HepG2 (cell line): ENCODE results near the gene BLVRA. TPM values are rescaled to one million over a fixed set of nuclear protein-coding genes. Genes with fewer than 3 reads are reported as not detected.

Source experiments
- ATF7-NPFF ChIP-seq: sonication (generic); formaldehyde crosslinking; IDR thresholded peaks from 2 replicates; pipeline ENCODE4 v1.8.1; 2023; ENCODE audit warnings: mild to moderate bottlenecking, low read depth, missing genetic modification reagents, moderate library complexity
- CHCHD3 ChIP-seq: sonication (generic); formaldehyde crosslinking; IDR thresholded peaks from 2 replicates; pipeline ENCODE4 v1.8.0; 2022; ENCODE audit warnings: mild to moderate bottlenecking, missing genetic modification reagents, moderate library complexity
- GATAD2A ChIP-seq: IDR thresholded peaks from 2 replicates; pipeline ENCODE4 v1.6.1; 2016
- HNF4G ChIP-seq, 2 experiments: sonication (generic) in 1 of 2; formaldehyde crosslinking in 1 of 2; IDR thresholded peaks; 2 replicates each; pipeline versions ENCODE4 v1.4.0 to v1.6.1; 2011 to 2020; ENCODE audit warnings: borderline replicate concordance in 2 of 2, low read depth in 2 of 2, mild to moderate bottlenecking in 2 of 2, low read length in 1 of 2, missing genetic modification reagents in 1 of 2, moderate library complexity in 1 of 2
- JUN ChIP-seq: sonication (generic); formaldehyde crosslinking; IDR thresholded peaks from 2 replicates; pipeline ENCODE4 v1.4.0; 2020; ENCODE audit warnings: mild to moderate bottlenecking, missing genetic modification reagents
- MIXL1 ChIP-seq: IDR thresholded peaks from 2 replicates; pipeline ENCODE4 v1.6.1; 2016
- NFKBIZ ChIP-seq: IDR thresholded peaks from 2 replicates; pipeline ENCODE4 v1.6.1; 2018; ENCODE audit warnings: missing genetic modification reagents, missing compliant biosample characterization
- NR2C2 ChIP-seq: sonication (generic); formaldehyde crosslinking; IDR thresholded peaks from 2 replicates; pipeline ENCODE4 v1.4.0; 2020; ENCODE audit warnings: missing genetic modification reagents, mild to moderate bottlenecking, moderate library complexity, borderline replicate concordance
- NR2F2 ChIP-seq: IDR thresholded peaks from 2 replicates; pipeline ENCODE4 v1.6.1; 2012; ENCODE audit warnings: low read depth, inconsistent platforms, borderline replicate concordance
- NR3C1 ChIP-seq: sonication (generic); formaldehyde crosslinking; IDR thresholded peaks from 2 replicates; pipeline ENCODE4 v1.4.0; 2020; ENCODE audit warnings: missing genetic modification reagents
- SOX6 ChIP-seq, 2 experiments: fragments of 450-650 bp in 1 of 2; sonication (generic) in 1 of 2; formaldehyde crosslinking in 1 of 2; IDR thresholded peaks; 2 replicates each; pipeline versions ENCODE4 v1.4.0 to v1.6.1; 2017 to 2020; ENCODE audit warnings: antibody characterized with exemption in 1 of 2, mild to moderate bottlenecking in 1 of 2, missing genetic modification reagents in 1 of 2
- TSC22D2 ChIP-seq: sonication (generic); formaldehyde crosslinking; IDR thresholded peaks from 2 replicates; pipeline ENCODE4 v1.5.1; 2020; ENCODE audit warnings: missing genetic modification reagents, mild to moderate bottlenecking, borderline replicate concordance
- ZBTB38 ChIP-seq: sonication (generic); formaldehyde crosslinking; IDR thresholded peaks from 2 replicates; pipeline ENCODE4 v1.5.1; 2020; ENCODE audit warnings: mild to moderate bottlenecking, missing genetic modification reagents
- ZMYM4 ChIP-seq: sonication (generic); formaldehyde crosslinking; IDR thresholded peaks from 2 replicates; pipeline ENCODE4 v1.8.1; 2023; ENCODE audit warnings: mild to moderate bottlenecking, missing genetic modification reagents
- ZNF160 ChIP-seq: sonication (generic); formaldehyde crosslinking; IDR thresholded peaks from 2 replicates; pipeline ENCODE4 v1.8.0; 2022; ENCODE audit warnings: mild to moderate bottlenecking, inconsistent platforms, missing genetic modification reagents
- ZNF224 ChIP-seq: sonication (generic); formaldehyde crosslinking; IDR thresholded peaks from 2 replicates; pipeline ENCODE4 v1.5.0; 2020; ENCODE audit warnings: mild to moderate bottlenecking, missing genetic modification reagents
- ZNF292 ChIP-seq: sonication (generic); formaldehyde crosslinking; IDR thresholded peaks from 2 replicates; pipeline ENCODE4 v1.8.1; 2022; ENCODE audit warnings: mild to moderate bottlenecking, low read depth, missing genetic modification reagents, borderline replicate concordance
- ZNF446 ChIP-seq: sonication (generic); formaldehyde crosslinking; IDR thresholded peaks from 2 replicates; pipeline ENCODE4 v1.5.0; 2020; ENCODE audit warnings: mild to moderate bottlenecking, missing genetic modification reagents
- ZNF792 ChIP-seq: IDR thresholded peaks from 2 replicates; pipeline ENCODE4 v1.6.1; 2016
- polyA plus RNA-seq, 8 experiments: library from polyadenylated mRNA; depleted of rRNA in 3 of 8; stranded (reverse) in 7 of 8; unstranded in 1 of 8; fragments of >200 nt; fragmentation: Illumina TruSeq in 4 of 8; extraction: Trizol in 4 of 8; gene quantifications; 2 replicates each; pipeline versions ENCODE4 v1.2.1 to v1.2.3, GENCODE V29; 2011 to 2016; ENCODE audit warnings: low read depth in 4 of 8, missing spikeins in 1 of 8, mixed read lengths in 1 of 8; ENCODE audit not compliant: insufficient read depth in 1 of 8
- total RNA-seq, 5 experiments: library from RNA; depleted of rRNA; stranded (reverse); fragments of >200 nt; fragmentation: Illumina TruSeq; extraction: Trizol; gene quantifications; 2 replicates each; pipeline ENCODE4 v1.2.3, GENCODE V29; 2016; ENCODE audit warnings: low read depth in 1 of 5
- TF ChIP-seq, protein P1 (sequence below): sonication (generic); formaldehyde crosslinking; IDR thresholded peaks from 2 replicates; pipeline ENCODE4 v1.4.0; 2020; ENCODE audit warnings: missing genetic modification reagents, low read depth, mild to moderate bottlenecking, borderline replicate concordance
- TF ChIP-seq, protein P2 (sequence below): sonication (generic); formaldehyde crosslinking; IDR thresholded peaks from 2 replicates; pipeline ENCODE4 v1.4.0; 2020; ENCODE audit warnings: missing genetic modification reagents, mild to moderate bottlenecking, borderline replicate concordance
- TF ChIP-seq, protein P3 (sequence below): sonication (generic); formaldehyde crosslinking; IDR thresholded peaks from 2 replicates; pipeline ENCODE4 v1.5.1; 2020; ENCODE audit warnings: mild to moderate bottlenecking, missing genetic modification reagents, borderline replicate concordance
- TF ChIP-seq, protein P4 (sequence below): sonication (generic); formaldehyde crosslinking; IDR thresholded peaks from 2 replicates; pipeline ENCODE4 v1.4.0; 2020; ENCODE audit warnings: missing genetic modification reagents, borderline replicate concordance

Gene BLVRA
- total and polyA plus RNA-seq, 2 of the 13 experiments (the other 11 are each of a cell fraction or from before 2014, with no cell fraction given) = 39.2 to 64.2 TPM

DNA sequence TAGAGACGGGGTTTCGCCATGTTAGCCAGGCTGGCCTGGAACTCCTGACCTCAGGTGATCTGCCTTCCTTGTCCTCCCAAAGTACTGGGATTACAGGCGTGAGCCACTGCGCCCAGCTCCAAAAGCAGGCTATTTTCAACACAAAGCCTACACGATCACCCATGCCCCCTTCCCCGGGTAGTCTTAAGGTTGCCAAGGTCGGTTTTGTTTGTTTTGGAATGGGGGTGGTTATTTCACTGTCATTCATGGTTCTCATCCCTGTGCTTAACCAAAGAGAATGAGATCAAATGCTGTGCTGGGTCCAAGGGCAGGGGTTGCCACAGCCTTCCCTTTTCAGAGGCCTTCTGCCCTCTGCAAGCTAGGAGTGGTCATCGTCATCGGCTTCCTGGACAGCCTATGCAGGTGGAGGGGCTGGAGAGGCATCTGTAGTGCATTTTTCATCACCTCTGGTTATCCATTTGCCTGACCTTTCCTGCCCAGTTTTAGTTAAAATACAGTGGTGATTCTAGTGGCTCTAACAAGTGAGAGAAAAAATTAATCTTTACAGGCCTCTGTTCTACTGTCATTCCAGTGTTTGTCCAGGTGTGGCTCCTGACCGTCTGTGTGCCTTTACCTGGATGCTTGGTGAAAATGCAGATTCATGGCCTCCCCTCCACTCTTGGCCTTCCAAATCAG is 11.4 kb downstream of the BLVRA start (continued):
- TF ChIP-seq, protein P1, sequence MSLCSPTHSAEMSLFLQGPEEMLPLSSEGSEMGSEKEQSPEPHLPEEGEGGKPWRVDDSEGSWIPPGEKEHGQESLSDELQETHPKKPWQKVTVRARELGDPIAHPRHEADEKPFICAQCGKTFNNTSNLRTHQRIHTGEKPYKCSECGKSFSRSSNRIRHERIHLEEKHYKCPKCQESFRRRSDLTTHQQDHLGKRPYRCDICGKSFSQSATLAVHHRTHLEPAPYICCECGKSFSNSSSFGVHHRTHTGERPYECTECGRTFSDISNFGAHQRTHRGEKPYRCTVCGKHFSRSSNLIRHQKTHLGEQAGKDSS (CRISPR knock-in tag) = peak; percentile 85; the same call in 1 of the 2 replicates
- TF ChIP-seq ZNF792 (peak; percentile 89), ZMYM4 (CRISPR knock-in tag) (peak; percentile 93), HNF4G (IDR thresholded peaks at IDR 0.05; ENCODE audit: borderline replicate concordance, low read depth, low read length) (peak; percentile 70; the same call in 1 of the 2 replicates), HNF4G (CRISPR knock-in tag; IDR thresholded peaks at IDR 0.05; ENCODE audit: borderline replicate concordance, low read depth) (peak; percentile 71; the same call in 1 of the 2 replicates), NFKBIZ (CRISPR knock-in tag) (peak; percentile 77; the same call in 1 of the 2 replicates), ZNF292 (CRISPR knock-in tag) (peak; percentile 76), ZNF160 (CRISPR knock-in tag) (peak; percentile 61; the same call in 1 of the 2 replicates), ZBTB38 (CRISPR knock-in tag) (peak; percentile 64), NR3C1 (CRISPR knock-in tag) (no peak), ATF7-NPFF (no peak), JUN (CRISPR knock-in tag) (peak; percentile 75; the same call in 1 of the 2 replicates), NR2C2 (CRISPR knock-in tag) (peak; percentile 71), ZNF446 (no peak), MIXL1 (CRISPR knock-in tag) (peak; percentile 91), SOX6 (IDR thresholded peaks at IDR 0.05) (no peak), SOX6 (CRISPR knock-in tag; IDR thresholded peaks at IDR 0.05) (peak; percentile 96), TSC22D2 (no peak), NR2F2 (peak; percentile 73), CHCHD3 (no peak), ZNF224 (CRISPR knock-in tag) (0 out of 2 replicates have a peak, but pooled peaks have one; percentile 45), GATAD2A (CRISPR knock-in tag) (peak; percentile 96)
- TF ChIP-seq, protein P2, sequence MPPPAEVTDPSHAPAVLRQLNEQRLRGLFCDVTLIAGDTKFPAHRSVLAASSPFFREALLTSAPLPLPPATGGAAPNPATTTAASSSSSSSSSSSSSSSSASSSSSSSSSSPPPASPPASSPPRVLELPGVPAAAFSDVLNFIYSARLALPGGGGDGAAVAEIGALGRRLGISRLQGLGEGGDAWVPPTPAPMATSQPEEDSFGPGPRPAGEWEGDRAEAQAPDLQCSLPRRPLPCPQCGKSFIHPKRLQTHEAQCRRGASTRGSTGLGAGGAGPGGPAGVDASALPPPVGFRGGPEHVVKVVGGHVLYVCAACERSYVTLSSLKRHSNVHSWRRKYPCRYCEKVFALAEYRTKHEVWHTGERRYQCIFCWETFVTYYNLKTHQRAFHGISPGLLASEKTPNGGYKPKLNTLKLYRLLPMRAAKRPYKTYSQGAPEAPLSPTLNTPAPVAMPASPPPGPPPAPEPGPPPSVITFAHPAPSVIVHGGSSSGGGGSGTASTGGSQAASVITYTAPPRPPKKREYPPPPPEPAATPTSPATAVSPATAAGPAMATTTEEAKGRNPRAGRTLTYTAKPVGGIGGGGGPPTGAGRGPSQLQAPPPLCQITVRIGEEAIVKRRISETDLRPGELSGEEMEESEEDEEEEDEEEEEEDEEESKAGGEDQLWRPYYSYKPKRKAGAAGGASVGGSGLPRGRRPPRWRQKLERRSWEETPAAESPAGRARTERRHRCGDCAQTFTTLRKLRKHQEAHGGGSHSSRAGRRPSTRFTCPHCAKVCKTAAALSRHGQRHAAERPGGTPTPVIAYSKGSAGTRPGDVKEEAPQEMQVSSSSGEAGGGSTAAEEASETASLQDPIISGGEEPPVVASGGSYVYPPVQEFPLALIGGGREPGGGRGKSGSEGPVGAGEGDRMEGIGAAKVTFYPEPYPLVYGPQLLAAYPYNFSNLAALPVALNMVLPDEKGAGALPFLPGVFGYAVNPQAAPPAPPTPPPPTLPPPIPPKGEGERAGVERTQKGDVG (CRISPR knock-in tag) = peak; percentile 80; the same call in 1 of the 2 replicates
- TF ChIP-seq, protein P3, sequence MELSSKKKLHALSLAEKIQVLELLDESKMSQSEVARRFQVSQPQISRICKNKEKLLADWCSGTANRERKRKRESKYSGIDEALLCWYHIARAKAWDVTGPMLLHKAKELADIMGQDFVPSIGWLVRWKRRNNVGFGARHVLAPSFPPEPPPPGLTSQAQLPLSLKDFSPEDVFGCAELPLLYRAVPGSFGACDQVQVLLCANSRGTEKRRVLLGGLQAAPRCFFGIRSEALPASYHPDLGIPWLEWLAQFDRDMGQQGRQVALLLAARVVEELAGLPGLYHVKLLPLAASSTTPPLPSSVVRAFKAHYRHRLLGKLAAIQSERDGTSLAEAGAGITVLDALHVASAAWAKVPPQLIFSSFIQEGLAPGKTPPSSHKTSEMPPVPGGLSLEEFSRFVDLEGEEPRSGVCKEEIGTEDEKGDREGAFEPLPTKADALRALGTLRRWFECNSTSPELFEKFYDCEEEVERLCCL (CRISPR knock-in tag) = no peak
- TF ChIP-seq, protein P4, sequence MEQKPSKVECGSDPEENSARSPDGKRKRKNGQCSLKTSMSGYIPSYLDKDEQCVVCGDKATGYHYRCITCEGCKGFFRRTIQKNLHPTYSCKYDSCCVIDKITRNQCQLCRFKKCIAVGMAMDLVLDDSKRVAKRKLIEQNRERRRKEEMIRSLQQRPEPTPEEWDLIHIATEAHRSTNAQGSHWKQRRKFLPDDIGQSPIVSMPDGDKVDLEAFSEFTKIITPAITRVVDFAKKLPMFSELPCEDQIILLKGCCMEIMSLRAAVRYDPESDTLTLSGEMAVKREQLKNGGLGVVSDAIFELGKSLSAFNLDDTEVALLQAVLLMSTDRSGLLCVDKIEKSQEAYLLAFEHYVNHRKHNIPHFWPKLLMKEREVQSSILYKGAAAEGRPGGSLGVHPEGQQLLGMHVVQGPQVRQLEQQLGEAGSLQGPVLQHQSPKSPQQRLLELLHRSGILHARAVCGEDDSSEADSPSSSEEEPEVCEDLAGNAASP (CRISPR knock-in tag) = peak; percentile 91
